Heart left ventricle (tissue), 13 donors: ENCODE data around the gene MAML2.

Experiments
- CTCF ChIP-seq, 12 donors: fragments of 200-600 bp; sonication (generic) in 4 of 12; IDR thresholded peaks; one replicate each; pipeline versions ENCODE4 v1.5.0 to v1.8.0; 2018 to 2022; ENCODE audit warnings: antibody characterized with exemption in 12 of 12, mild to moderate bottlenecking in 5 of 12
- POLR2A ChIP-seq, 2 donors: fragments of 450-650 bp; IDR thresholded peaks; one replicate each; pipeline ENCODE4 v1.6.1; 2017; ENCODE audit warnings: antibody characterized with exemption in 2 of 2, mild to moderate bottlenecking in 2 of 2, moderate library complexity in 2 of 2
- donor health status: ischemic (EF 13 %, LVEDD 7.1; RV severe dilation, severe dysfunction).
- donor health status: DM: no; HTN: yes; CAD: no.
- donor health status: DM: no; HTN: no; CAD: no.
- donor health status: ischemic (EF 25% LVEDD 6.9; RV normal size, moderate dysfunction).
- donor health status: ischemic (EF 25% LVEDD 5.7; RV mildly dilated, moderate dysfunction).
- donor health status: ischemic (EF 35%, LVEDD 5.7; RV mildly dilated, moderate dysfunction).
- donor health status: nonischemic (EF 11% LVEDD 7.7; RV severe dilation, severe dysfunction).
- donor health status: DM: yes; HTN: yes; CAD: no.
- donor health status: PGD.
- donor health status: ischemic (EF 29% LVEDD 5.4; RV normal size, mild dysfunction).
- donor health status: nonischemic (EF 23%, LVEDD 6.1; RV moderate dilation, normal function).

GRCh38 chr11:96188243-96189006, 154.6 kb downstream of the MAML2 start:
- no peak for TF ChIP-seq CTCF (IDR thresholded peaks at IDR 0.05)
- TF ChIP-seq POLR2A (IDR thresholded peaks at IDR 0.05): no peak
